Kidney (tissue), 14 donors: Measurements from ENCODE around the gene CXXC1. TPM values are rescaled to one million over a fixed set of nuclear protein-coding genes. Genes with fewer than 3 reads are reported as not detected.

Source experiments
- DNase-seq, 5 donors: peaks; one replicate each; pipeline ENCODE4 v3.0.0-alpha.2; 2013 to 2020
- FAIRE-seq: peaks from 2 replicates; lab custom pipeline; 2012; peaks lifted over from hg19 to GRCh38; lab: Jason Lieb, UNC
- H3K27ac ChIP-seq, 2 donors: one replicate each; pipeline ENCODE4 v1.7.0; 2013; ENCODE audit warnings: low read depth in 2 of 2, low read length in 2 of 2, inconsistent platforms in 1 of 2
- H3K27me3 ChIP-seq: one replicate; pipeline ENCODE4 v1.7.1; 2013; ENCODE audit warnings: low read length, inconsistent platforms; ENCODE audit not compliant: control insufficient read depth, insufficient read depth
- H3K36me3 ChIP-seq, 3 donors: one replicate each; pipeline versions ENCODE4 v1.7.0 to v1.7.1; 2013; ENCODE audit warnings: low read length in 3 of 3, control low read depth in 1 of 3, inconsistent platforms in 1 of 3; ENCODE audit not compliant: insufficient read depth in 3 of 3, control insufficient read depth in 2 of 3
- H3K4me1 ChIP-seq, 3 donors: one replicate each; pipeline versions ENCODE4 v1.7.0 to v1.7.1; 2013; ENCODE audit warnings: low read length in 3 of 3, inconsistent platforms in 1 of 3, low read depth in 1 of 3; ENCODE audit not compliant: control insufficient read depth in 2 of 3, insufficient read depth in 2 of 3
- H3K4me3 ChIP-seq, 3 donors: one replicate each; pipeline versions ENCODE4 v1.7.0 to v1.8.1; 2013; ENCODE audit warnings: low read length in 3 of 3, control low read depth in 1 of 3, inconsistent platforms in 1 of 3
- H3K9ac ChIP-seq, 3 donors: one replicate each; pipeline versions ENCODE4 v1.7.0 to v1.7.1; 2013; ENCODE audit warnings: low read length in 3 of 3, control low read depth in 1 of 3, inconsistent platforms in 1 of 3
- H3K9me3 ChIP-seq, 3 donors: one replicate each; pipeline versions ENCODE4 v1.7.0 to v1.7.1; 2013; ENCODE audit warnings: low read length in 3 of 3, control low read depth in 1 of 3, inconsistent platforms in 1 of 3; ENCODE audit not compliant: control insufficient read depth in 2 of 3, insufficient read depth in 1 of 3
- intact Hi-C: fragments of 100-400 bp; cut with DNase I; formaldehyde crosslinking; loops from one replicate; pipeline ENCODE4 v1.11.1; 2022
- polyA plus RNA-seq: library from polyadenylated mRNA; stranded (reverse); fragments of 350-450 nt; fragmentation: Illumina TruSeq; extraction: RNeasy Lipid Tissue Mini Kit (QIAGEN cat#74804); gene quantifications from one replicate; pipeline ENCODE4 v1.2.3, GENCODE V29; 2014; ENCODE audit warnings: low read depth, low replicate concordance; ENCODE audit not compliant: insufficient read depth
- total RNA-seq: library from RNA; stranded (reverse); fragmentation: NEBNext Ultra II Directional; extraction: Animal tissue kit (Norgen Biotek cat#: 25700); gene quantifications from one replicate; pipeline ENCODE4 v1.2.1, GENCODE V29; 2021
- TF ChIP-seq, protein P1 (sequence below): IDR thresholded peaks from 3 replicates; pipeline ENCODE4 v1.5.1; 2012; ENCODE audit warnings: mild to moderate bottlenecking, moderate library complexity, borderline replicate concordance; ENCODE audit not compliant: insufficient read depth; ENCODE audit errors: extremely low read depth
- donor health status: control.
- donor health status: control.
- donor health status: control.
- donor health status: control.
- donor health status: control.
- donor health status: DM: yes; HTN: yes; CAD: no.
- donor health status: Normal renal cell carcinoma (clear cell type).

Gene CXXC1
- total and polyA plus RNA-seq, 2 donors from 2014 or later = 39.0 to 88.7 TPM

DNA sequence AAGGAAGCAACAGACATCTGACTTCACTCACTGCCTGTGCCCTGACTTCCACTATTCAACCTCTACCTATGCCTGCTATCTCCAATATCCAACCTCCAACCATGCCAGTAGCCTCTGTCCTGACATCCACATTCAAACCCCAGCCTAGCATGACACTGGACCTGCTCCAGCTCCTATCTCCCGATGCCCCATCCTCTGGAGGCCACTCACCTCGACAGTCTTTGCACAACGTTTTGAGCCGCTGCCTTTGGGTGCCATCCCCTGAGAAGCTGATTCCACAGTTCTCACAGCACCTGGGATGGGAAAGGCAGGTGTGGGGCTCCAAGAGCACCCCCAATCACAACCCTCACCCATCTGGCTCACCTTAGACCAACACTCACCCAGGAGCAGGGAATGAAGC is 11.0 kb downstream of the CXXC1 start:
- H3K4me1 ChIP-seq = peaks cover 3 to 17% (median 6%) of the 10 kb centered on the region in 3 donors
- H3K36me3 ChIP-seq = peaks cover 15 to 61% (median 54%) of the 10 kb centered on the region in 3 donors
- TF ChIP-seq, protein P1, sequence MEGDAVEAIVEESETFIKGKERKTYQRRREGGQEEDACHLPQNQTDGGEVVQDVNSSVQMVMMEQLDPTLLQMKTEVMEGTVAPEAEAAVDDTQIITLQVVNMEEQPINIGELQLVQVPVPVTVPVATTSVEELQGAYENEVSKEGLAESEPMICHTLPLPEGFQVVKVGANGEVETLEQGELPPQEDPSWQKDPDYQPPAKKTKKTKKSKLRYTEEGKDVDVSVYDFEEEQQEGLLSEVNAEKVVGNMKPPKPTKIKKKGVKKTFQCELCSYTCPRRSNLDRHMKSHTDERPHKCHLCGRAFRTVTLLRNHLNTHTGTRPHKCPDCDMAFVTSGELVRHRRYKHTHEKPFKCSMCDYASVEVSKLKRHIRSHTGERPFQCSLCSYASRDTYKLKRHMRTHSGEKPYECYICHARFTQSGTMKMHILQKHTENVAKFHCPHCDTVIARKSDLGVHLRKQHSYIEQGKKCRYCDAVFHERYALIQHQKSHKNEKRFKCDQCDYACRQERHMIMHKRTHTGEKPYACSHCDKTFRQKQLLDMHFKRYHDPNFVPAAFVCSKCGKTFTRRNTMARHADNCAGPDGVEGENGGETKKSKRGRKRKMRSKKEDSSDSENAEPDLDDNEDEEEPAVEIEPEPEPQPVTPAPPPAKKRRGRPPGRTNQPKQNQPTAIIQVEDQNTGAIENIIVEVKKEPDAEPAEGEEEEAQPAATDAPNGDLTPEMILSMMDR = no peak
- no peak overlapping the region for H3K27ac ChIP-seq
- intact Hi-C loops = no loop called here
- DNase-seq = no peak
- no peak overlapping the region for H3K9ac ChIP-seq
- FAIRE-seq = no peak
- no peak overlapping the region for H3K4me3 ChIP-seq
- no peaks in the 10 kb centered on the region for H3K27me3 ChIP-seq
- H3K9me3 ChIP-seq = no peaks in the 10 kb centered on the region

DNA sequence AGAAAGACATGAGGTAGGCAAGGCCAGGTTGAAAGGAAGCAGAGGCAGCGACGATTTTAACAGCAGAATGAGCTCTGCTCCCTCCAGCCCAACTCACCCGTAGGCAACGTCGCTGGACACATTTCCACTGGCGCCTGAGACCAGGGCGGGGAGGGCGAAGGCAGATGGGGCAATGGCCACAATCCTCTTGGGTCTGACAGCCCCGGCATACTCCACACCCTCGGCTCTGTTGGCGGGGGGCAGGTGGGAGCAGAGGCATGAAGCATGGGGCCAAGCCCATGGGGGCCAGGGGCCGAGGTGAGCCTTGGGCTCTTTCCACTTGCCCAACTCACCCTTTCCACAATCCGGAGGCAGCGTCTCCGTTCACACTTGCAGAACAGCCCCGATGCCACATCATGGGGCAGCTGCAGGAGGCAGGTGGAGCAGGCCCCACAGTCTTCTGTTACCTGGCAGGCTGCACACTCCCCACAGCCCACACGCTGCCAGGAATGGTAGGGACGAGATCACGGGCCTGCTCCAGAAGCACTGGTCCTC is 11.9 kb downstream of the CXXC1 start:
- TF ChIP-seq, protein P1 = no peak
- FAIRE-seq (no peak), DNase-seq (no peak)
- Histone ChIP-seq H3K4me3 (no peak overlapping the region), H3K9me3 (no peaks in the 10 kb centered on the region), H3K4me1 (peaks cover 2 to 14% (median 5%) of the 10 kb centered on the region in 3 donors), H3K27ac (no peak overlapping the region), H3K9ac (no peak overlapping the region), H3K27me3 (no peaks in the 10 kb centered on the region), H3K36me3 (peaks cover 17 to 65% (median 59%) of the 10 kb centered on the region in 3 donors)
- intact Hi-C loops = no loop called here

DNA sequence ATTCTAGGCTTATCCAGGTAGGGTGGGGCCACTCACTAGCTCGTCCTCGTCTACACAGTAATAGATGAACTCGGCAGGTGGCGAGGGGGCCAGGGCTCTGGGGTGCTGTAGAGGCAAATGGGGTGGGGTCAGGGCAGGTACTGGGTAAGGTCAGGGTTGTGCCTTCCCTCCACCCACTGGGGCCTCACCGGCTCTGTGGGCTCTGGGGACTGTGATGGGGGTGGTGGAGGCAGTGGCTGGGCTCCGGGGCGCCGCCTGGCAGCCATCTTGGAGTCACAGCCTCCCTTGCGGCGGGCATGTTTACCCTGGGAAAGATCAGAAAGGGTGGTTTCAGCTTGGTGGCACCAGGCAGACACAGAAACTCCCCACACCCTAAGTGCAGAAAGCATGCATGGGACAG is 12.6 kb downstream of the CXXC1 start:
- H3K27ac ChIP-seq = no peak overlapping the region
- no peak overlapping the region for H3K9ac ChIP-seq
- peaks cover 17 to 65% (median 63%) of the 10 kb centered on the region in 3 donors for H3K36me3 ChIP-seq
- H3K4me1 ChIP-seq = peaks cover 0 to 8% (median 0%) of the 10 kb centered on the region in 3 donors
- TF ChIP-seq, protein P1 = no peak
- no peak overlapping the region for H3K4me3 ChIP-seq
- intact Hi-C loops = no loop called here
- FAIRE-seq (no peak), DNase-seq (no peak)
- no peaks in the 10 kb centered on the region for H3K27me3 ChIP-seq
- H3K9me3 ChIP-seq = no peaks in the 10 kb centered on the region

DNA sequence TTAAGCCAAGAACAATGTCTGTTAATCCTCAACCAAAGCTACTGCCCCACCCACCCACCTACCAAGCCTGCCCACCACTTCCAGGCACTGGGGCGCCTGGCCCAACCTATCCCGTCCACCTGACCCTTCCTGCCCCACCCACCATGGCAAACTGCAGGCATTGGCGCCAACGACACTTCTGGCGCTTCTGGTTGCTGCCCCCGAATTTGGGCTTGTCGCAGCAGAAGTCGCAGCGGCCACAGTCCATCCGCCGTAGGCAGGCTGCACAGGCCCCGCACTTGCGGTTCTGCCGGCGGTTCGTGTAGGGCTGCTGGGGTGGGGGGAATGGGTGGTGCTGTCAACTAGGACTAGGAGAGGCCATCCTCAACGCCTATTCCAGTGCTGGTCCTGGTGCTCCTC is 13.4 kb downstream of the CXXC1 start:
- peaks cover 17 to 69% (median 69%) of the 10 kb centered on the region in 3 donors for H3K36me3 ChIP-seq
- H3K4me1 ChIP-seq = peaks cover 0 to 1% (median 0%) of the 10 kb centered on the region in 3 donors
- TF ChIP-seq, protein P1 = no peak
- no peak overlapping the region for H3K9ac ChIP-seq
- intact Hi-C loops = no loop called here
- FAIRE-seq (no peak), DNase-seq (no peak)
- no peak overlapping the region for H3K27ac ChIP-seq
- H3K27me3 ChIP-seq = no peaks in the 10 kb centered on the region
- no peaks in the 10 kb centered on the region for H3K9me3 ChIP-seq
- H3K4me3 ChIP-seq = no peak overlapping the region
